Naive thymus-derived CD8-positive, alpha-beta T cell (primary cell): ENCODE results near the gene ST6GAL1. TPM values are rescaled to one million over a fixed set of nuclear protein-coding genes. Genes with fewer than 3 reads are reported as not detected.
"Not testable (repeated sequence)": the region's sequence is repeated elsewhere in the genome, so short reads cannot be mapped to it uniquely, and the experiment has no call there.

Experiments
- ATAC-seq, 2 donors: fragments of 150-1000 bp; cut with Tn5 transposase in 1 of 2; sonication (Bioruptor Pico), chemical (Tn5 transposase) in 1 of 2; 1 replicate in 1 of 2; 2 replicates in 1 of 2; pipeline ENCODE4 v1.10.0; 2021; ENCODE audit warnings: mild to moderate bottlenecking in 2 of 2, moderate library complexity in 2 of 2
- POLR2A ChIA-PET: fragments of 350-600 bp; sonication (Branson Sonifier 250); formaldehyde crosslinking; loops from one replicate; lab custom pipeline; 2021; ENCODE audit warnings: antibody characterized with exemption; lab: Charles Lee
- DNase-seq, 10 donors: peaks; one replicate each; pipeline versions ENCODE4 v3.0.0 to v3.0.0-alpha.2; 2020 to 2022
- H3K27ac Mint-ChIP-seq, 10 donors: one replicate each; pipeline ENCODE4 v1.8.0; 2020 to 2022; ENCODE audit warnings: mild to moderate bottlenecking in 10 of 10, mixed read lengths in 10 of 10, moderate library complexity in 4 of 10, inconsistent platforms in 1 of 10
- H3K27me3 Mint-ChIP-seq, 5 donors: one replicate each; pipeline ENCODE4 v1.8.0; 2021 to 2022; ENCODE audit warnings: mixed read lengths in 5 of 5
- H3K36me3 Mint-ChIP-seq, 3 donors: one replicate each; pipeline ENCODE4 v1.8.0; 2020 to 2022; ENCODE audit warnings: mixed read lengths in 3 of 3, mild to moderate bottlenecking in 2 of 3, inconsistent platforms in 1 of 3
- H3K4me1 Mint-ChIP-seq, 4 donors: one replicate each; pipeline ENCODE4 v1.8.0; 2021 to 2022; ENCODE audit warnings: mixed read lengths in 4 of 4
- H3K4me3 Mint-ChIP-seq, 10 donors: one replicate each; pipeline ENCODE4 v1.8.0; 2020 to 2022; ENCODE audit warnings: mild to moderate bottlenecking in 10 of 10, mixed read lengths in 10 of 10, moderate library complexity in 6 of 10, inconsistent platforms in 1 of 10
- H3K9me3 Mint-ChIP-seq, 9 donors: one replicate each; pipeline ENCODE4 v1.8.0; 2020 to 2022; ENCODE audit warnings: mixed read lengths in 9 of 9, mild to moderate bottlenecking in 3 of 9, inconsistent platforms in 1 of 9, moderate library complexity in 1 of 9
- polyA plus RNA-seq, 3 donors: library from polyadenylated mRNA; unstranded; fragments of 300-500 nt; fragmentation: Illumina TruSeq; gene quantifications; one replicate each; pipeline ENCODE4 v1.2.3, GENCODE V29; 2021
- total RNA-seq, 8 experiments: library from RNA in 2 of 8; stranded (reverse) in 2 of 8; gene quantifications; one replicate each; pipeline ENCODE4 v1.2.3 and lab custom pipeline; 2021 to 2026

The ST6GAL1 gene
- total and polyA plus RNA-seq, 5 experiments from 2014 or later = 139 to 250 (median 223) TPM

DNA sequence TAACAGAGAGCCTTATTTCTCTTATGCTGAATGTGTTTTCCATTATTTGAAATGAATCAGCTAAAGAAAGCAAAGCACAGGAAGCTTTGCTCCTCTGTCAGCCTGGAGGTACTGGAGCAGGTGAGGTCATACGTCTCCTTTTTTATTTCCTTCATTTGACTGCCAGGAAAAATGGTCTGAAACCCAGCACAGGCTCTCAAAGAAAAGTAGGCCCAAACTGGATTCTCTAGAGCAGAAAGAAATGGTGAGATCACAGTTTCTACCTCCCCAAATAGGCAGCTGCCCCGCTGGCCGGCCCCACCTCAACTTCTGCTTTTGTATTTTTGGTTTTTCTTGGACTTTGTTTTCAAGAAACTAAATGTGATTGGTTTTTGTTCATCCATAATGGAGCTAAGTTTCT lies 113.9 kb downstream of the ST6GAL1 start:
- Mint-ChIP-seq H3K27me3 (no peaks in the 10 kb centered on the region), H3K4me3 (peak overlapping the region; percentile 33 to 79 (median 62)), H3K9me3 (peaks cover 0 to 2% (median 0%) of the 10 kb centered on the region in 9 donors), H3K27ac (peak overlapping the region; percentile 24 to 94 (median 84)), H3K36me3 (peaks cover 31 to 92% (median 65%) of the 10 kb centered on the region in 3 donors), H3K4me1 (peaks cover 49 to 94% (median 91%) of the 10 kb centered on the region in 4 donors)
- POLR2A ChIA-PET = interaction anchor here (0.8 to 5.3 kb wide), 3 partner anchors 18 to 38 kb away, joined by 3 to 54 read pairs (median 3); no protein-coding TSS in a partner anchor
- ATAC-seq (no peak), DNase-seq (no peak)

GRCh38 chr3:187044867-187045552 lies 114.7 kb downstream of the ST6GAL1 start:
- Mint-ChIP-seq H3K9me3 (peaks cover 0 to 2% (median 0%) of the 10 kb centered on the region in 9 donors), H3K27ac (peak overlapping the region; percentile 28 to 94 (median 79)), H3K4me1 (peaks cover 55 to 94% (median 91%) of the 10 kb centered on the region in 4 donors), H3K27me3 (no peaks in the 10 kb centered on the region), H3K36me3 (peaks cover 38 to 92% (median 65%) of the 10 kb centered on the region in 3 donors), H3K4me3 (peak overlapping the region; percentile 28 to 74 (median 52))
- DNase-seq = no peak
- no peak for ATAC-seq
- POLR2A ChIA-PET = interaction anchor here (0.8 to 5.3 kb wide), 3 partner anchors 18 to 38 kb away, joined by 3 to 54 read pairs (median 3); no protein-coding TSS in a partner anchor

DNA sequence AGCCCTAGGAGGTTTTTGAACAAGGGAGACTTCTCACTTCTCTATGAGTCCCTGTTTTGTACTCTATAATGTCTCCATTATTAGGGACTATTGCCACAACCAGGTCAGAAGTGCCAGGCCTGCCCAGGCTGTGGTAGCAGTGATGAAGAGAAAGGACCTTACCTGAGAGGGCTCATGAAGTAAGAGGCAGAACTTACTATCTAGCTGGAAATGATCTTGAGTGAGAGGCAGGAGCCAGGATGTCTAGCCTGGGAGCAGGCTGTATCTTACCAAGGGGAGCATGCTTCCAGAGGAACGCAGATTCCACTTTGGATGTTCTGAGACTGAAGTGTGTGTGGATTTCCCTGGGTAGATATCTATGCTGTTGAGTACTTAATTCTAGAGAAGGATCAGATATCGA lies 115.7 kb downstream of the ST6GAL1 start:
- peak overlapping the region; percentile 40 to 94 (median 82) for H3K27ac Mint-ChIP-seq
- H3K27me3 Mint-ChIP-seq = no peaks in the 10 kb centered on the region
- H3K4me3 Mint-ChIP-seq = peak overlapping the region; percentile 2 to 66 (median 56)
- peaks cover 56 to 94% (median 91%) of the 10 kb centered on the region in 4 donors for H3K4me1 Mint-ChIP-seq
- H3K36me3 Mint-ChIP-seq = peaks cover 41 to 92% (median 59%) of the 10 kb centered on the region in 3 donors
- H3K9me3 Mint-ChIP-seq = peaks cover 0 to 2% (median 0%) of the 10 kb centered on the region in 9 donors
- DNase-seq = no peak
- ATAC-seq = no peak
- POLR2A ChIA-PET = interaction anchor here (0.5 to 5.3 kb wide), 3 partner anchors 19 to 174 kb away, joined by 3 to 54 read pairs (median 6); no protein-coding TSS in a partner anchor

- no peak for ATAC-seq
- POLR2A ChIA-PET = interaction anchor here (0.8 to 1.5 kb wide), 4 partner anchors 10 to 24 kb away, joined by 3 to 4 read pairs (median 3); no protein-coding TSS in a partner anchor
Measured at GRCh38 chr3:187049462-187050101, 119.3 kb downstream of the ST6GAL1 start.

GRCh38 chr3:187051066-187051465 lies 120.7 kb downstream of the ST6GAL1 start:
- POLR2A ChIA-PET = interaction anchor here (0.8 to 1.5 kb wide), 4 partner anchors 10 to 201 kb away, joined by 3 to 4 read pairs (median 4); no protein-coding TSS in a partner anchor
- Mint-ChIP-seq H3K4me3 (peak overlapping the region in 9 of 10 donors; percentile 3 to 64 (median 50)), H3K4me1 (peaks cover 48 to 89% (median 70%) of the 10 kb centered on the region in 4 donors), H3K9me3 (peaks cover 0 to 38% (median 13%) of the 10 kb centered on the region in 9 donors), H3K27me3 (no peaks in the 10 kb centered on the region), H3K36me3 (peaks cover 51 to 97% (median 81%) of the 10 kb centered on the region in 3 donors), H3K27ac (peak overlapping the region; percentile 56 to 84 (median 78))
- ATAC-seq (peak; percentile 73 to 85), DNase-seq (peak in 5 of 10 donors; percentile 12 to 55 (median 30))

More at GRCh38 chr3:187049462-187050101, 119.3 kb downstream of the ST6GAL1 start:
- peak overlapping the region in 8 of 10 donors; percentile 1 to 64 (median 49) for H3K4me3 Mint-ChIP-seq
- no peaks in the 10 kb centered on the region for H3K27me3 Mint-ChIP-seq
- H3K9me3 Mint-ChIP-seq = peaks cover 0 to 23% (median 4%) of the 10 kb centered on the region in 9 donors
- H3K4me1 Mint-ChIP-seq = peaks cover 44 to 92% (median 72%) of the 10 kb centered on the region in 4 donors
- H3K36me3 Mint-ChIP-seq = peaks cover 39 to 95% (median 72%) of the 10 kb centered on the region in 3 donors
- DNase-seq = no peak
- peak overlapping the region; percentile 56 to 90 (median 79) for H3K27ac Mint-ChIP-seq

- no peaks in the 10 kb centered on the region for H3K27me3 Mint-ChIP-seq
- POLR2A ChIA-PET = interaction anchor here (0.6 to 0.9 kb wide), 3 partner anchors 21 to 93 kb away, joined by 3 to 5 read pairs (median 3); no protein-coding TSS in a partner anchor
- DNase-seq (no peak), ATAC-seq (no peak)
- H3K4me3 Mint-ChIP-seq = peak overlapping the region in 5 of 10 donors; percentile 20 to 55 (median 50)
- peaks cover 53 to 97% (median 84%) of the 10 kb centered on the region in 3 donors for H3K36me3 Mint-ChIP-seq
- peaks cover 0 to 45% (median 14%) of the 10 kb centered on the region in 9 donors for H3K9me3 Mint-ChIP-seq
- peak overlapping the region in 9 of 10 donors; percentile 56 to 84 (median 78) for H3K27ac Mint-ChIP-seq
- peaks cover 44 to 90% (median 69%) of the 10 kb centered on the region in 4 donors for H3K4me1 Mint-ChIP-seq
Measured at GRCh38 chr3:187051724-187052366, 121.5 kb downstream of the ST6GAL1 start.

DNA sequence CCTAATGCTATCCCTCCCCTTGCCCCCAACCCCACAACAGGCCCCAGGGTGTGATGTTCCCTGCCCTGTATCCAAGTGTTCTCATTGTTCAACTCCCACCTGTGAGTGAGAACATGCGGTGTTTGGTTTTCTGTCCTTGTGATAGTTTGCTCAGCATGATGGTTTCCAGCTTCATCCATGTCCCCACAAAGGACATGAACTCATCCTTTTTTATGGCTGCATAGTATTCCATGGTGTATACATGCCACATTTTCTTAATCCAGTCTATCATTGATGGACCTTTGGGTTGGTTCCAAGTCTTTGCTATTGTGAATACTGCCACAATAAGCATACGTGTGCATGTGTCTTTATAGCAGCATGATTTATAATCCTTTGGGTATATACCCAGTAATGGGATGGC lies 122.1 kb downstream of the ST6GAL1 start:
- not testable (repeated sequence) for H3K27me3 Mint-ChIP-seq, DNase-seq, ATAC-seq
- H3K4me1 Mint-ChIP-seq = peaks cover 47 to 92% (median 70%) of the 10 kb centered on the region in 4 donors
- POLR2A ChIA-PET = interaction anchor here (0.6 to 0.9 kb wide), 3 partner anchors 22 to 93 kb away, joined by 3 to 5 read pairs (median 3); no protein-coding TSS in a partner anchor
- H3K27ac Mint-ChIP-seq = peak overlapping the region in 5 of 10 donors; percentile 14 to 84 (median 71)
- H3K9me3 Mint-ChIP-seq = peaks cover 0 to 49% (median 14%) of the 10 kb centered on the region in 9 donors
- peak overlapping the region in 1 of 10 donors; percentile 14 for H3K4me3 Mint-ChIP-seq
- peaks cover 59 to 98% (median 86%) of the 10 kb centered on the region in 3 donors for H3K36me3 Mint-ChIP-seq

GRCh38 chr3:187054433-187054832 lies 124.1 kb downstream of the ST6GAL1 start:
- DNase-seq, POLR2A ChIA-PET, ATAC-seq, H3K27me3 Mint-ChIP-seq: not testable (repeated sequence)
- Mint-ChIP-seq H3K4me1 (peaks cover 44 to 87% (median 65%) of the 10 kb centered on the region in 4 donors), H3K4me3 (peak overlapping the region in 3 of 10 donors; percentile 18 to 63 (median 24)), H3K36me3 (peaks cover 56 to 99% (median 91%) of the 10 kb centered on the region in 3 donors), H3K27ac (peak overlapping the region in 3 of 10 donors; percentile 26 to 76 (median 52)), H3K9me3 (peaks cover 0 to 50% (median 14%) of the 10 kb centered on the region in 9 donors)

- not testable (repeated sequence) for H3K27me3 Mint-ChIP-seq, H3K4me3 Mint-ChIP-seq, DNase-seq, ATAC-seq
- peaks cover 40 to 82% (median 63%) of the 10 kb centered on the region in 4 donors for H3K4me1 Mint-ChIP-seq
- H3K36me3 Mint-ChIP-seq = peaks cover 41 to 99% (median 71%) of the 10 kb centered on the region in 3 donors
- H3K27ac Mint-ChIP-seq = peak overlapping the region in 2 of 10 donors; percentile 8 to 91
- POLR2A ChIA-PET = interaction anchor here (1.5 kb wide), 1 partner anchor 25 kb away, joined by 5 read pairs; no protein-coding TSS in a partner anchor
- peaks cover 0 to 44% (median 14%) of the 10 kb centered on the region in 9 donors for H3K9me3 Mint-ChIP-seq
Measured at GRCh38 chr3:187057803-187058202, 127.5 kb downstream of the ST6GAL1 start.

DNA sequence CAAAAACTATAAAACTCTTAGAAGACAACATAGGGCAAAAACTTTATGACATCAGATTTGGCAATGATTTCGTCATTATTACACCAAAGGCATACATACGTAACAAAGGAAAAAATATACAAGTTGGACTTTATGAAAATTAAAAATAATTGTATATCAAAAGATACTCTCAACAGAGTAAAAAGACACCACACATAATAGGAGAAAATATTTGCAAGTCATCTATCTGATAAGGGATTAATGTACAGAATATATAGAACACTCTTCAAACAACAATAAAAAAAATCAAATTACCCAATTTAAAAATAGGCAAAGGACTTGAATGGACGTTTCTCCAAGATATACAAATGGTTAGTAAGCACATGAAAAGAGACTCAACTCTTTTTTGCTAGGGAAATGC lies 131.4 kb downstream of the ST6GAL1 start:
- no peak for DNase-seq

More for the DNA sequence above, 131.4 kb downstream of the ST6GAL1 start:
- no peak for ATAC-seq
- H3K36me3 Mint-ChIP-seq = peaks cover 12 to 93% (median 37%) of the 10 kb centered on the region in 3 donors
- H3K4me3 Mint-ChIP-seq = peak overlapping the region in 1 of 10 donors; percentile 8
- peaks cover 47 to 87% (median 79%) of the 10 kb centered on the region in 4 donors for H3K4me1 Mint-ChIP-seq
- peak overlapping the region in 7 of 10 donors; percentile 60 to 95 (median 81) for H3K27ac Mint-ChIP-seq
- POLR2A ChIA-PET = interaction anchor here (1.3 kb wide), 1 partner anchor 37 kb away, joined by 3 read pairs; no protein-coding TSS in a partner anchor
- H3K9me3 Mint-ChIP-seq = peaks cover 0 to 10% (median 3%) of the 10 kb centered on the region in 9 donors
- no peaks in the 10 kb centered on the region for H3K27me3 Mint-ChIP-seq
